ENCODE data around the gene ATP8B1. TPM values are rescaled to one million over a fixed set of nuclear protein-coding genes. Genes with fewer than 3 reads are reported as not detected.

Gene ATP8B1
- total and polyA plus RNA-seq, 9 of the 15 experiments (the other 6 are each of a cell fraction or from before 2014, with no cell fraction given) = 0.01 to 0.22 (median 0.03) TPM; not detected in 3

DNA sequence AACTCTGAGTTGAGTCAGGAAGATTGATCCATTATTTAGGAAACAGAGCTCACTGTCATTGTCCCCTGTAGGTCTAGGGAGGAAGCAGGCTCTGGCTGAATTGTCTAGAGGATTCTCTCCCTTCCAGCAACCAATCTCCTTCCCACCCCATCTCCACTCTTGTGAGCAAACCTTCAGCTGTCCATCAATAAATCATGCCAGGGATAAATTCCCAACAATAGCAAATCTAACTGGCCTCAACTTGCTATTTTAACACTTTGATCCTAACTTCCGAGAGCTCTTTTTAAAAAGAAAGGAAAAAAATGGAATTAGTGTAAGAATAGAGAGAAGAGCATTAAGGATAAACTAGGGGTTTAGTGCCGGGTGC is 53.5 kb downstream of the ATP8B1 start (continued):
- no peak for TF ChIP-seq SMAD3 (CRISPR knock-in tag; conservative IDR thresholded peaks at IDR 0.05)
- no peak for TF ChIP-seq ZNF140 (CRISPR knock-in tag; IDR thresholded peaks at IDR 0.05)
- no peak for TF ChIP-seq USF2 (CRISPR knock-in tag; IDR thresholded peaks at IDR 0.05)

GRCh38 chr18:57748770-57749603 is 54.1 kb downstream of the ATP8B1 start:
- no peak for DNase-seq (ENCODE audit: extremely low read depth in 1 of 4, low spot score in 3 of 4)
- Histone ChIP-seq H3K9me1 (ENCODE audit: control insufficient read depth, insufficient read depth, low read length) (no peaks in the 10 kb centered on the region), H3K36me3 (ENCODE audit: control insufficient read depth, insufficient read depth, low read length) (no peaks in the 10 kb centered on the region), H3K27me3 (ENCODE audit: control insufficient read depth in 2 of 2, insufficient read depth in 2 of 2, low read length in 2 of 2) (no peaks in the 10 kb centered on the region), H3K4me3 (no peak overlapping the region), H3K9me3 (replicated peaks; ENCODE audit: control insufficient read depth, insufficient read depth, low read depth, low read length) (no peaks in the 10 kb centered on the region), H3K27ac (ENCODE audit: extremely low read depth, low read depth, low read length) (no peak overlapping the region), H3K4me2 (ENCODE audit: insufficient read depth, low read length) (no peak overlapping the region), H2AFZ (ENCODE audit: low read depth, low read length) (no peak overlapping the region), H3K9ac (ENCODE audit: insufficient read depth in 1 of 2, low read depth in 2 of 2, low read length in 2 of 2) (no peak overlapping the region), H3K4me1 (replicated peaks in 1 of 2; ENCODE audit: control insufficient read depth in 2 of 2, insufficient read depth in 2 of 2, low read length in 2 of 2) (no peaks in the 10 kb centered on the region; a peak in 1 of 5 replicates), H4K20me1 (replicated peaks; ENCODE audit: control insufficient read depth, insufficient read depth, low read length) (no peaks in the 10 kb centered on the region), H3K79me2 (ENCODE audit: control insufficient read depth, insufficient read depth, low read length) (no peaks in the 10 kb centered on the region)
- intact Hi-C loops (cut with micrococcal nuclease) = no loop called here
- in situ Hi-C loops (cut with MboI) = no loop called here
- ChIA-PET POLR2A (interaction anchor here (1.3 to 1.4 kb wide), 2 partner anchors 8 to 10 kb away, joined by 4 to 5 read pairs; no protein-coding TSS in a partner anchor), CTCF (ENCODE audit: low intra/inter-chr PET ratio) (no interaction called here)
- no peak for FAIRE-seq
- no peak for ATAC-seq
- no TSS peak for BruUV-seq (replicated peaks)
- WGBS (ENCODE audit: insufficient coverage, low coverage, missing lambda C conversion rate) = 10% methylated on average over 1 of the region's 1 CpG
- peak in 1 of 2 experiments; percentile 84; a peak in 2 of 4 replicates for TF ChIP-seq FOXA3 (CRISPR knock-in tag; conservative IDR thresholded peaks at IDR 0.05 in 1 of 2, IDR thresholded peaks at IDR 0.05 in 1 of 2)
- TF ChIP-seq SMARCA4 (IDR thresholded peaks at IDR 0.05) = peak; percentile 41; the same call in 1 of the 2 replicates
- TF ChIP-seq ATF3 (IDR thresholded peaks at IDR 0.05) = peak; percentile 83
- no peak for TF ChIP-seq ATF3 (CRISPR knock-in tag; conservative IDR thresholded peaks at IDR 0.05)
- no peak for TF ChIP-seq CEBPG (CRISPR knock-in tag; IDR thresholded peaks at IDR 0.05)
- TF ChIP-seq CEBPG (tag; conservative IDR thresholded peaks at IDR 0.05 in 1 of 2, IDR thresholded peaks at IDR 0.05 in 1 of 2) = peak; percentile 11 to 28; a peak in 2 of 4 replicates
- no peak for TF ChIP-seq PML (IDR thresholded peaks at IDR 0.05; ENCODE audit: low read length)
- TF ChIP-seq FOSL1 (tag; conservative IDR thresholded peaks at IDR 0.05) = peak; percentile 86
- TF ChIP-seq CEBPB (tag; IDR thresholded peaks at IDR 0.05) = peak; percentile 70; the same call in 1 of the 2 replicates
- TF ChIP-seq, protein P1, sequence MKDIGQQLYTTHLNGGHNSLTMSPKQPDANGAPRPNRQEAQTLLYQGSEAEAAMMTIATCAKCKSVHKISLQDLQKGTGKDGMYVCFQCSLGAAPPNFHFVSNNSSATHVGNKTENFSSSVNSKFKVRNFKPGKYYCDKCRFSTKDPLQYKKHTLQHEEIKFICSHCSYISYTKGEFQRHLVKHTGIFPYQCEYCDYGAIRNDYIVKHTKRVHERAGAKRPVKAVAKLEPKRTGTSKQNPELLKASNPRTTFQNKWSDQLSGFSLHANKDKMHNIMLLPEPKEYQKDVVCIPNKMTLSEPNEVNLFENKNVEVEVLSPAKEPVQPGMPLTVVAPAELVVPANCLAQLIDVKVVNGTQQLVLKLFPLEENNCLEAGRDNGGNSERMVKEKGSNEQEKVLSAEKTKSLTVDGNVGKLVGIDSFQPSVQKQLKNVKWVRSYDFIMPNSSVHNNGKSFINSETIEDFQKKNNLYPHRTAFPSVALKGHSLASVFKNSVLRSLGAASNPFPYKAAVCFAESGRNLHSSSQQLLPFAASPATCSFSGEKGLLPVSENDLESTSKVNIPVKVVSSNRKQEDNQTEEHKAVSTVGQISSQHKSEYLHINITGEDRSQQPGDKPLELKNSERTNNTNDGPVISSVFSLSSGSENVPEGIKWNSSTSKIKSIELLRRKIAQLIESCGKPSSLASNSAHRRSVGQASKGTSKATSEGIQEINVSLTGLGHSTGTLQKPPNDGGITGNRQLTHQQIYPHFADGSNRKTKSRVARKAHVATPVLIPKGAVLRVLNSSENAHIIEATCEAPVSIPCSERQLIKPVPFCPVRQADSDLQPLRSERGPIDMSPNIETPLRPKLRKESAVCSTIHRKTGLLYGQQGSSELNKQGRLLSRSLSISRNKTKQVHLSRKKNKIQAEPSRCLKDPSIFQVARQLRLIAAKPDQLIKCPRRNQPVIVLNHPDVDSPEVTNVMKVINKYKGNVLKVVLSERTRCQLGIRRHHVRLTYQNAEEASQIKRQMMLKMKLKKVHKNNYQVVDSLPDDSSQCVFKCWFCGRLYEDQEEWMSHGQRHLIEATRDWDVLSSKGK (CRISPR knock-in tag; IDR thresholded peaks at IDR 0.05) = no peak
- peak; percentile 91 for TF ChIP-seq JUND (IDR thresholded peaks at IDR 0.05; ENCODE audit: borderline replicate concordance, low read depth, low read length)
- TF ChIP-seq JUND (tag; IDR thresholded peaks at IDR 0.05; ENCODE audit: borderline replicate concordance, low read depth, low read length) = peak; percentile 88; the same call in 1 of the 3 replicates
